A549 (cell line): Measurements from ENCODE around the gene AMPD3. TPM values are rescaled to one million over a fixed set of nuclear protein-coding genes. Genes with fewer than 3 reads are reported as not detected.

ENCODE experiments used
- ATAC-seq, 2 experiments: fragments of 200-7000 bp in 1 of 2; fragments of >200 bp in 1 of 2; cut with Nextera tagmentation in 1 of 2; cut with Tn5 transposase in 1 of 2; 3 replicates each; pipeline versions ENCODE4 v1.8.0 to v1.9.1; 2018 to 2020; ENCODE audit warnings: mild to moderate bottlenecking in 1 of 2, moderate library complexity in 1 of 2
- CTCF ChIA-PET: fragments of 300-600 bp; sonication (Branson Sonifier 250); formaldehyde crosslinking; extraction: SDS; loops from one replicate; lab custom pipeline; 2021; ENCODE audit warnings: antibody characterized with exemption, inconsistent platforms; lab: Yijun Ruan, JAX
- POLR2A ChIA-PET: fragments of 350-600 bp; formaldehyde crosslinking; extraction: SDS; loops from one replicate; lab custom pipeline; 2021; ENCODE audit warnings: antibody characterized with exemption, inconsistent platforms; lab: Yijun Ruan, JAX
- DNase-seq, 2 experiments: peaks; one replicate each; pipeline versions ENCODE4 v3.0.0 to v3.0.0-alpha.2; 2011 to 2016; ENCODE audit warnings: low read depth in 1 of 2, low spot score in 1 of 2
- FAIRE-seq: peaks from 2 replicates; lab custom pipeline; 2011; peaks lifted over from hg19 to GRCh38; lab: Jason Lieb, UNC
- H3K27ac ChIP-seq, 2 experiments: fragments of >200 bp; sonication (Bioruptor Twin); formaldehyde crosslinking; 3 replicates each; pipeline ENCODE4 v1.5.1; 2016 to 2017
- H3K4me1 ChIP-seq: fragments of >200 bp; sonication (Bioruptor Twin); formaldehyde crosslinking; 3 replicates; pipeline ENCODE4 v1.6.1; 2016
- H3K4me2 ChIP-seq: fragments of >200 bp; sonication (Bioruptor Twin); formaldehyde crosslinking; 3 replicates; pipeline ENCODE4 v1.6.1; 2016
- H3K4me3 ChIP-seq: fragments of >200 bp; sonication (Bioruptor Twin); formaldehyde crosslinking; 3 replicates; pipeline ENCODE4 v1.5.1; 2016
- H3K9me3 ChIP-seq: fragments of >200 bp; sonication (Bioruptor Twin); formaldehyde crosslinking; 3 replicates; pipeline ENCODE4 v1.6.1; 2016
- CBX8 ChIP-seq: fragments of 200-600 bp; sonication (generic); IDR thresholded peaks from 2 replicates; pipeline ENCODE4 v1.6.1; 2016
- CHD4 ChIP-seq: fragments of 200-600 bp; sonication (generic); IDR thresholded peaks from 2 replicates; pipeline ENCODE4 v1.6.1; 2016; ENCODE audit warnings: antibody characterized with exemption, mild to moderate bottlenecking, borderline replicate concordance
- EHF ChIP-seq: fragments of 250-450 bp; sonication (Bioruptor Pico); IDR thresholded peaks from 2 replicates; pipeline ENCODE4 v1.5.0; 2020; ENCODE audit warnings: mild to moderate bottlenecking
- GATA3 ChIP-seq: IDR thresholded peaks from 2 replicates; pipeline ENCODE4 v1.6.1; 2012; ENCODE audit warnings: borderline replicate concordance
- HOXA7 ChIP-seq: fragments of 250-450 bp; sonication (Bioruptor Pico); IDR thresholded peaks from 2 replicates; pipeline ENCODE4 v1.5.0; 2020; ENCODE audit warnings: mild to moderate bottlenecking, moderate library complexity
- HOXB13 ChIP-seq: fragments of 250-450 bp; sonication (Bioruptor Pico); IDR thresholded peaks from 2 replicates; pipeline ENCODE4 v1.5.0; 2020; ENCODE audit warnings: low read depth, mild to moderate bottlenecking, moderate library complexity
- KDM1A ChIP-seq: fragments of 200-600 bp; sonication (generic); IDR thresholded peaks from 2 replicates; pipeline ENCODE4 v1.6.1; 2016; ENCODE audit warnings: low read depth, mild to moderate bottlenecking
- KDM5A ChIP-seq: fragments of 200-600 bp; sonication (generic); IDR thresholded peaks from 2 replicates; pipeline ENCODE4 v1.6.1; 2016; ENCODE audit warnings: antibody characterized with exemption, mild to moderate bottlenecking
- MYC ChIP-seq: IDR thresholded peaks from 2 replicates; pipeline ENCODE4 v1.6.1; 2012; ENCODE audit warnings: mild to moderate bottlenecking, inconsistent platforms, low read length, improper control_type of control experiment, borderline replicate concordance
- PHF8 ChIP-seq: fragments of 200-600 bp; sonication (generic); IDR thresholded peaks from 2 replicates; pipeline ENCODE4 v1.6.1; 2016; ENCODE audit warnings: low read depth, mild to moderate bottlenecking, antibody characterized with exemption, moderate library complexity, borderline replicate concordance
- RARB ChIP-seq: fragments of 250-450 bp; sonication (Bioruptor Pico); IDR thresholded peaks from 2 replicates; pipeline ENCODE4 v1.8.0; 2021; ENCODE audit warnings: mild to moderate bottlenecking, moderate library complexity
- RFX5 ChIP-seq: fragments of 450-650 bp; IDR thresholded peaks from 2 replicates; pipeline ENCODE4 v1.7.1; 2014; ENCODE audit warnings: antibody characterized with exemption, mild to moderate bottlenecking, moderate library complexity
- TFCP2L1 ChIP-seq: fragments of 250-450 bp; sonication (Bioruptor Pico); IDR thresholded peaks from 2 replicates; pipeline ENCODE4 v1.5.0; 2021; ENCODE audit warnings: mild to moderate bottlenecking
- TP53 ChIP-seq: fragments of 250-450 bp; sonication (Bioruptor Pico); IDR thresholded peaks from 2 replicates; pipeline ENCODE4 v1.5.0; 2021; ENCODE audit warnings: mild to moderate bottlenecking, moderate library complexity
- ZC3H11A ChIP-seq: fragments of 450-650 bp; IDR thresholded peaks from 2 replicates; pipeline ENCODE4 v1.6.1; 2014; ENCODE audit warnings: antibody characterized with exemption, mild to moderate bottlenecking
- ZFP36 ChIP-seq: fragments of 450-650 bp; IDR thresholded peaks from 2 replicates; pipeline ENCODE4 v1.6.1; 2014; ENCODE audit warnings: borderline replicate concordance; ENCODE audit not compliant: partially characterized antibody
- WGBS: methylation state at CpG from one replicate; pipeline ENCODE4 v1.1.6; 2017; ENCODE audit errors: missing lambda C conversion rate; 5-methylcytosine and 5-hydroxymethylcytosine counted together
- polyA plus RNA-seq, 4 experiments: library from polyadenylated mRNA; depleted of rRNA in 3 of 4; stranded (reverse); fragments of >200 nt; fragmentation: RNase III in 1 of 4; extraction: RNeasy Plus Mini Kit Qiagen cat#74134 plus additional on column Dnase treatment in 1 of 4; gene quantifications; 2 replicates in 3 of 4; 3 replicates in 1 of 4; pipeline ENCODE4 v1.2.3, GENCODE V29; 2011 to 2017
- TF ChIP-seq, protein P1 (sequence below): fragments of 250-450 bp; sonication (Bioruptor Pico); IDR thresholded peaks from 2 replicates; pipeline ENCODE4 v1.5.0; 2020; ENCODE audit warnings: low read depth, mild to moderate bottlenecking, moderate library complexity

Gene AMPD3
- polyA plus RNA-seq, 2 of the 4 experiments (the other 2 are of a cell fraction): 3.1 to 4.7 TPM

DNA sequence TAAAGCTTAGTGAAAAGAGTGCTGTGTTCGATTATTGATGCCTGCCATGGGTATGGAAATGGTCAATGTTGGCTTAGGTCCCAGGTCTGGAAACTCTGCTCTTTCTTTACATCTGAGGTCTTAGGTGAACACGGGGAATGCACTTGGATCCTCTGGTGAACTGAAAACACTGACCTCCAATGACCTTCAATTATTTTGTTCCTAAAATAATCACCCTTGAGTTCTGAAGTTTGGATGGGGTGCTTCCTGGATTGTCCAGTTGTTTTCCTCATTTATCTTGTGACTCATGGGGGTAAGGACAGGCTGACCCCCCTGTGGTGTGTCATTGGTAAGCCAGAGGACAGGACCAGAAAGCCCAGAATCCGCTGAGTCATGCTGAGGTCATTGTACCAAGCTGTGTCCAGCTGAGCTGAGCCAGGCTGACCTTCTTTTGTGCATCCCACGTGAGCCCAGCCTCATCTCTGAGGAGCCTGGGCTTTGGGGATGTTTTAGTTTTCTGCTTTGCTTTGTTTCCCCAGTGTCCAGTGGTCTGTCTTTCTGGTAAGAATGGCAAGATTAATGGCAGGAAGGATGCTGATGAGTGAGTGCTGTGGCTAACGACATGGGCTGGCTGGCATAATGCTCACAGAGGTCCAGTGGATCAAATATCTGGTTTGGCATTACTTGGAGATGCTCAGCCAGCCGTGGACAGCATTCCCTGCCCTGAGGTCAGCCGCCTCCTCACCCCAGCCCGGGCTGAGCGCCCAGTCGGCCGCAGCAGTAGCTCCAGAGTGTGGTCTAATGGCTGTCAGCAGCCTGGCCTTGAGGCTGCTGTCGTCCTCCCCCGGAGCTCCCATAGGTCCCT is 35.6 kb downstream of the AMPD3 start (continued):
- no peak for TF ChIP-seq RARB (CRISPR knock-in tag)
- no peak for TF ChIP-seq EHF (CRISPR knock-in tag)
- TF ChIP-seq ZC3H11A: no peak
- TF ChIP-seq MYC: no peak
- TF ChIP-seq HOXB13 (CRISPR knock-in tag): peak; percentile 30; the same call in 1 of the 2 replicates
- TF ChIP-seq HOXA7 (CRISPR knock-in tag): no peak
- no peak for TF ChIP-seq KDM5A
- no peak for TF ChIP-seq KDM1A

DNA sequence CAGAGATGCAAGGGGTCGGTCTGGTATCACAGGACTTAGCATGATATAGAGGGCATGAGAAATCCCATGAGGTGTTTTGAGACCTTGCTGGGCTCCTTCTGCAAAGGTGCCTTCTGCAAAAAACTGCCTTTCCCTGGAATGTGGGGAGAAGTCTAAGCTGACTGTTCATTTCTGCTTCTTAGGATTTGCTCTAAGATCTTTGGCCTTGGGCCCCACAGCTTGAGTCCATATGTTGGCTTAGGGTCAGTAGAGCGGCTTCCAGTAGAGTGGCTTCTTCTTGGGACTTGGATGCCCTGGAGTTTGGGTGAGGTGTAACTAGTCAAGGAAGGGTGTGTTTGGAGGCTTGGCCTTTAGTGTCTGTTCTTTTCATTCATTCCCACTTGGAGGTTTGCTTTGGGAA is 37.0 kb downstream of the AMPD3 start:
- TF ChIP-seq TFCP2L1 (CRISPR knock-in tag) (no peak), RFX5 (no peak), GATA3 (no peak), ZFP36 (no peak), KDM1A (no peak)
- CTCF ChIA-PET: no interaction called here
- 97% methylated on average over 2 of the region's 2 CpGs for WGBS
- ATAC-seq: no peak
- no peak for DNase-seq
- H3K4me1 ChIP-seq: peaks cover 36% of the 10 kb centered on the region
- no peak for FAIRE-seq
- H3K4me2 ChIP-seq: no peak overlapping the region
- no peaks in the 10 kb centered on the region for H3K9me3 ChIP-seq
- POLR2A ChIA-PET: no interaction called here
- peak overlapping the region; percentile 87 to 90; a peak in 5 of 6 replicates for H3K27ac ChIP-seq
- H3K4me3 ChIP-seq: no peak overlapping the region

DNA sequence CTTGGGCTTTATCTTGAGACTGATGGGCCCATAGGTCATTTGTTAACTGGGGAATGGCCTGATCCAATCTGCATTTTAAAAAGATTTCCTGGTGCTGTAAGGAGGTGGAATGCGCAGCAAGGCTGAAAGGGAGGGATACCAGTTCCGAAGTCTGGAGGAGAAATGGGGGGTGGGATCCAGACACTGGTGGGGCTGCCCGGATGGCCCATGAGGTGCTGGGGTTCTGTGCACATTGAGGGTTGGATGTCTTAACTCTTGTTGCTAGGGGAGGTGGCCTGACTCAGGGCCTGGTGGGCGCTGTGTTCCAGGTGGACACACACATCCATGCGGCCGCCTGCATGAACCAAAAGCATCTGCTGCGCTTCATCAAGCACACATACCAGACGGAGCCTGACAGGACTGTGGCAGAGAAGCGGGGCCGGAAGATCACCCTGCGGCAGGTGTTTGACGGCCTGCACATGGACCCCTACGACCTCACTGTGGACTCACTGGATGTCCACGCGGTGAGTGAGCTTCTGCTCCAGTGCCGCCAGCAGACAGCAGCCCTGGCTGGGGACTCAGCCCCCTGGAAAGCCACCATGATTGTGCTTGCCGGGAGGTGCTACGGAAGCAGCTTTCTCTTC is 38.1 kb downstream of the AMPD3 start:
- Histone ChIP-seq H3K9me3 (no peaks in the 10 kb centered on the region), H3K4me1 (peaks cover 34% of the 10 kb centered on the region), H3K4me3 (no peak overlapping the region), H3K27ac (peak overlapping the region in 1 of 2 experiments; percentile 90; a peak in 3 of 6 replicates), H3K4me2 (no peak overlapping the region)
- TF ChIP-seq PHF8 (no peak), CHD4 (no peak), CBX8 (no peak), KDM1A (no peak), TP53 (CRISPR knock-in tag) (no peak)
- TF ChIP-seq, protein P1, sequence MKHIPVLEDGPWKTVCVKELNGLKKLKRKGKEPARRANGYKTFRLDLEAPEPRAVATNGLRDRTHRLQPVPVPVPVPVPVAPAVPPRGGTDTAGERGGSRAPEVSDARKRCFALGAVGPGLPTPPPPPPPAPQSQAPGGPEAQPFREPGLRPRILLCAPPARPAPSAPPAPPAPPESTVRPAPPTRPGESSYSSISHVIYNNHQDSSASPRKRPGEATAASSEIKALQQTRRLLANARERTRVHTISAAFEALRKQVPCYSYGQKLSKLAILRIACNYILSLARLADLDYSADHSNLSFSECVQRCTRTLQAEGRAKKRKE (CRISPR knock-in tag): no peak
- ATAC-seq (no peak), DNase-seq (no peak), FAIRE-seq (no peak)
- WGBS: 97% methylated on average over 18 of the region's 18 CpGs
- ChIA-PET CTCF (no interaction called here), POLR2A (no interaction called here)

DNA sequence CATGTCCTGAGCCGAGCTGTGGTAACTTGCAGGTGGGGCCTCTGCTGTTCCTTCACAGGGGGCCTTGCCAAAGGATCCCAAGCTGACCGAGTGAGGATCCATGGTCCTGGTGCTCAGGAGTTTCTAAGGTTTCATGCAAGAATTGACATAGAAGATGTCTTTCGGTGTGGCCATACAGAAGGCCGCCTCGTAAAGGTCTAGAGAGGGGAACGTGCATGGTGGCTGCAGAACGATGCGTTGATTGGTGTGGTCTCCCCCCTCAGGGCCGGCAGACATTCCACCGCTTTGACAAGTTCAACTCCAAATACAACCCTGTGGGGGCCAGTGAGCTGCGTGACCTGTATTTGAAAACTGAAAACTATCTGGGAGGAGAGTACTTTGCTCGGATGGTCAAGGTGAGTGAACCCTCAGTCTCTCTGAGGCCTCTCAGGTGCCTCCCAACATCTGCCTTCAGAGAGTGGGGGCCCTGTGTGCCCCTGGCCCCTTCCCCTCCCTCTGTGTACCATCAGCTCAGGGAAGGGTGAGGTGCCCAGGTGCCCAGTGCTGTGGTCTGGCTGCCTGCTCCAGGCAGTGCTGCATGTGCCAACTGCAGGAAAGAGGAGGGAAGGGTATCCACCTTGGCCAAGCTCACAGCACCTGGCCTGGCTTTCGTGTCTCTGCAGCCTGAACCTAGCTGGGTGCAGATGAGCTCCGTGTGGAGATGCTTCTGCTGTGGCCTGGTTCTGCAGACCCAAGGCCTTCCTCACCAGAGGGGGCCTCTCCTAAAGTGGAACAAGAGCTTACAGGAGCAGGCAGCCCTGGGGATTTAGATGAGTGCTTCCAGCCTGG is 39.8 kb downstream of the AMPD3 start:
- DNase-seq: no peak
- WGBS: 84% methylated on average over 14 of the region's 14 CpGs
- no peak for ATAC-seq
- Histone ChIP-seq H3K9me3 (no peaks in the 10 kb centered on the region), H3K4me3 (no peak overlapping the region), H3K27ac (0 out of 6 replicates have a peak overlapping the region, but pooled peaks of 1 of the 2 experiments have one; percentile 16), H3K4me1 (peaks cover 17% of the 10 kb centered on the region), H3K4me2 (no peak overlapping the region)
- ChIA-PET CTCF (interaction anchor here (0.6 to 1.2 kb wide), 4 partner anchors 9 to 128 kb away, joined by 3 to 4 read pairs (median 3); no protein-coding TSS in a partner anchor), POLR2A (no interaction called here)
- TF ChIP-seq, protein P1 (CRISPR knock-in tag): no peak
- no peak for FAIRE-seq
